ENCODE results near the gene SEC16A. TPM values are rescaled to one million over a fixed set of nuclear protein-coding genes. Genes with fewer than 3 reads are reported as not detected.

The SEC16A gene
- total and polyA plus RNA-seq, 4 donors: 21.7 to 96.1 (median 66.0) TPM

DNA sequence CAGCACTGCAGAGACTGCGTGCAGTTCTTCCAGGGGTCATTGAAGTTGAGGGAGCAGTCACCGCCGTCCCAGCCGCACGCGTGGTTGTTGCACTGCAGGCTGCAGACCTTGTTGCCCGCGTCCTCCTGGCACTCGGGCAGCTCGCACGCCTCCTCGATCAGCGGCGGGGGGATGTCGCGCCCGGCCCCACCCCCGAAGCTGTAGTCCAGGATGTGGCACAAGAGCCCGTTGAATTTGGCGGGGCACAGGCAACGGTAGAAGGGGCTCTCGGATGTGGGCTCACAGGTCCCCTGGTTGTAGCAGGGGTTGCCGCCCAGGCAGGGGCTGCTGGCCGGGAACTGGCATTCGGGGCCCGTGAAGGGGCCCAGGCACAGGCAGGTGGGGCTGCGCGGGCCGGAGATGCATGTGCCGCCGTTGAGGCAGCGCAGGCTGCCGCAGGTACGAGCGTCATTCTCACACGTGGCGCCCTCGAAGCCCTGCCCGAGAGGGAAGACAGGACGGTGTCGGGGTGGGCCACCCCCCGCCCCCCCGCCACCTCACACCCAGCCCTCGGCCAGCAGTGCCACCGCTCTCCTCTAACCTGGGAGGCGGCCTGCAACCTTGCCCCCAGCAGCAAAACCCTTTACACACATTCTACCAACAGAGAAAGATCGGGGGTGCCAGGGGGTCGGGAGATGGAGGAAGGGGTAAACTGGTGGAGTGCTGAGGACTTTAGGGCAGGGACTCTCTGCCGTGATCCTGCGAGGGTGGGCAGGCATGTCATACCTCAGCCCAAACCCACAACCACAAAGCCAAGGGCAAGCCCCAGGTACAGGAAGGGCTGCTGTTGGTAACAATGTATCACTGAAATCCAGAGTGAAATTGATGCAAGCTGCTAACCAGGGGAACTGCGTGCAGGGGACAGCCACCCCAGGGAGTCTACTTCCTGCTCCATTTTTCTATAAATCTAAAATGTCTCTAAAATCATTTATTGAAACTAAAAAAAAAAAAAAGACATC is 22.9 kb upstream of the SEC16A start:
- no peak for TF ChIP-seq HNF4G (IDR thresholded peaks at IDR 0.05)
- no peak for TF ChIP-seq EGR1 (IDR thresholded peaks at IDR 0.05; ENCODE audit: low read depth in 2 of 2)
- TF ChIP-seq, protein P1, sequence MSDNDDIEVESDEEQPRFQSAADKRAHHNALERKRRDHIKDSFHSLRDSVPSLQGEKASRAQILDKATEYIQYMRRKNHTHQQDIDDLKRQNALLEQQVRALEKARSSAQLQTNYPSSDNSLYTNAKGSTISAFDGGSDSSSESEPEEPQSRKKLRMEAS (IDR thresholded peaks at IDR 0.05): no peak
- TF ChIP-seq, protein P2, sequence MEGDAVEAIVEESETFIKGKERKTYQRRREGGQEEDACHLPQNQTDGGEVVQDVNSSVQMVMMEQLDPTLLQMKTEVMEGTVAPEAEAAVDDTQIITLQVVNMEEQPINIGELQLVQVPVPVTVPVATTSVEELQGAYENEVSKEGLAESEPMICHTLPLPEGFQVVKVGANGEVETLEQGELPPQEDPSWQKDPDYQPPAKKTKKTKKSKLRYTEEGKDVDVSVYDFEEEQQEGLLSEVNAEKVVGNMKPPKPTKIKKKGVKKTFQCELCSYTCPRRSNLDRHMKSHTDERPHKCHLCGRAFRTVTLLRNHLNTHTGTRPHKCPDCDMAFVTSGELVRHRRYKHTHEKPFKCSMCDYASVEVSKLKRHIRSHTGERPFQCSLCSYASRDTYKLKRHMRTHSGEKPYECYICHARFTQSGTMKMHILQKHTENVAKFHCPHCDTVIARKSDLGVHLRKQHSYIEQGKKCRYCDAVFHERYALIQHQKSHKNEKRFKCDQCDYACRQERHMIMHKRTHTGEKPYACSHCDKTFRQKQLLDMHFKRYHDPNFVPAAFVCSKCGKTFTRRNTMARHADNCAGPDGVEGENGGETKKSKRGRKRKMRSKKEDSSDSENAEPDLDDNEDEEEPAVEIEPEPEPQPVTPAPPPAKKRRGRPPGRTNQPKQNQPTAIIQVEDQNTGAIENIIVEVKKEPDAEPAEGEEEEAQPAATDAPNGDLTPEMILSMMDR (IDR thresholded peaks at IDR 0.05; ENCODE audit: low read depth, low read length, missing input control): no peak
- no peak for TF ChIP-seq NR2F2 (IDR thresholded peaks at IDR 0.05)
- Histone ChIP-seq H3K9ac (ENCODE audit: low read depth in 1 of 2, low read length in 2 of 2) (no peak overlapping the region), H3K9me3 (ENCODE audit: control insufficient read depth in 4 of 4, low read length in 3 of 4) (no peaks in the 10 kb centered on the region), H3K36me3 (ENCODE audit: control insufficient read depth in 4 of 4, insufficient read depth in 3 of 4, low read depth in 1 of 4, low read length in 3 of 4) (peaks cover 14 to 96% (median 53%) of the 10 kb centered on the region in 4 donors), H3K27ac (ENCODE audit: low read depth in 1 of 2, low read length in 2 of 2) (no peak overlapping the region), H3K27me3 (ENCODE audit: control insufficient read depth in 4 of 4, insufficient read depth in 4 of 4, low read length in 3 of 4) (no peaks in the 10 kb centered on the region), H3K4me3 (ENCODE audit: low read depth in 1 of 3, low read length in 3 of 3) (no peak overlapping the region), H3K4me1 (ENCODE audit: control insufficient read depth in 4 of 4, insufficient read depth in 4 of 4, low read length in 3 of 4) (no peaks in the 10 kb centered on the region)
- DNase-seq (ENCODE audit: low spot score): no peak
- 95% methylated on average over 51 of the region's 51 CpGs for WGBS

DNA sequence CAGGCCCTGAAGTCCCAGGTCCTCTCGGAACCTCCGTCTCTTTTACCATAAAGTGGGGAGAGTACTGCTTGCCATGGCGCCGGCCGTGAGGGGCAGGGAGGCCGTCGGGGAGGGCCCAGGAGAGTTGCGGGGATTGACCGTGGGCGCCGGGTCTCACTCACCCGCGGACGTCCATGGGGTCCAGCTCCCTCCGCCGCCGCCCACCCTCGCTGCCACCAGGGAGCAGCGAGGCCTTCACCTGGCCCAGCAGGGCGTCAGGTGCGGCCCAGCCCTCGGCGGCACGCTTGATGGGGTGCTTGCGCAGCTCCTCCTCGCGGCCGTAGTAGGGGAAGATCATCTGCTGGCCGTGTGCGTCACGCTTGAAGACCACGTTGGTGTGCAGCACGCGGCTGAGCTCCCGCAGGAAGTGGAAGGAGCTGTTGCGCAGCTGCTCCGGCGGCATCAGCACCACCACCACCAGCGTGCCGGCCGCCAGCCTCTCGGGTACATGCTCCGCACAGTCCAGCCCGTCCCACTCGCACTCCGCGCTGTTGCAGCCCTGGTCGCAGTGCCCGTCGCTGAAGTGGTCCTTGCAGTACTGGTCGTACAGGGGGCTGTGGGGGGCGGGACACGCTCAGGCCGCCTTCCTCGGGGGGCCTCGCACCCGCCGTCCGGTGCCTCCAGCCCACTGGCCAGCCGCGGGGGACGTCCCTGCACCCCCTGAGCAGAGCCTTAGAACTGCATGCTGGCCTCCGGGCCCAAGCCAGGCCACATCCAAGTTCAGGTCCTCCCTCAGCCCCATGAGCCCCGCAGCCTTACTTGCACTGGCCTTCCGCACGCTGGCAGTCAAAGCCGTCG is 21.9 kb upstream of the SEC16A start:
- TF ChIP-seq YY1 (IDR thresholded peaks at IDR 0.05) (no peak), JUND (IDR thresholded peaks at IDR 0.05) (no peak), GABPA (IDR thresholded peaks at IDR 0.05 in 1 of 2, conservative IDR thresholded peaks at IDR 0.05 in 1 of 2) (no peak)
- H3K27me3 ChIP-seq (ENCODE audit: control insufficient read depth in 4 of 4, insufficient read depth in 4 of 4, low read length in 3 of 4): no peaks in the 10 kb centered on the region
- H3K27ac ChIP-seq (ENCODE audit: low read depth in 1 of 2, low read length in 2 of 2): no peak overlapping the region
- WGBS: 95% methylated on average over 68 of the region's 68 CpGs
- H3K36me3 ChIP-seq (ENCODE audit: control insufficient read depth in 4 of 4, insufficient read depth in 3 of 4, low read depth in 1 of 4, low read length in 3 of 4): peaks cover 19 to 97% (median 54%) of the 10 kb centered on the region in 4 donors
- H3K4me1 ChIP-seq (ENCODE audit: control insufficient read depth in 4 of 4, insufficient read depth in 4 of 4, low read length in 3 of 4): no peaks in the 10 kb centered on the region
- H3K9me3 ChIP-seq (ENCODE audit: control insufficient read depth in 4 of 4, low read length in 3 of 4): no peaks in the 10 kb centered on the region
- no peak for DNase-seq (ENCODE audit: low spot score)
- no peak overlapping the region for H3K9ac ChIP-seq (ENCODE audit: low read depth in 1 of 2, low read length in 2 of 2)
- H3K4me3 ChIP-seq (ENCODE audit: low read depth in 1 of 3, low read length in 3 of 3): no peak overlapping the region

DNA sequence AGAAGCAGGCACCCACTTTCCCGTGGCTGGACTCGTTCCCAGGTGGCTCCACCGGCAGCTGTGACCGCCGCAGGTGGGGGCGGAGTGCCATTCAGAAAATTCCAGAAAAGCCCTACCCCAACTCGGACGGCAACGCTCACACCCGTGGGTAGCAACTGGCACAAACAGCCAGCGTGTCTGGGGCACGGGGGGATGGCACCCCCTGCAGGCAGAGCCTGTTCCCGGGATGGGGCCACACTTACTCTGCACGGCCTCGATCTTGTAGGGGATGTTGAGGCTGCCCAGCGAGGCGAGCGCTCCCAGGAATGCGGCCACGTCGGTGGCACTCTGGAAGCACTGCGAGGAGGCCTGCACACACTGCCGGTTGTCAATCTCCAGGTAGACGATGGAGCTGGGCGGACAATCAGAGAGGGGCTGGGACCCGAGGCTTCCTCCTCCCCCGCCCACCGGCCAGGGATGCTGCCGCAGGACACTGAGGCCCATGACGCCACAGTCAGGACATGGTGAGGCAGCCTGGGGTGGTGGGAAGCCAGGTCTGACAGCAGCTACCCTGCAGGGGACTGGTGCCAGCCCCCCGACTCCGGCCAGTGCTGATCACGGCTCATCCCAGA is 20.2 kb upstream of the SEC16A start:
- Histone ChIP-seq H3K4me1 (ENCODE audit: control insufficient read depth in 4 of 4, insufficient read depth in 4 of 4, low read length in 3 of 4) (no peaks in the 10 kb centered on the region), H3K9ac (ENCODE audit: low read depth in 1 of 2, low read length in 2 of 2) (no peak overlapping the region), H3K27me3 (ENCODE audit: control insufficient read depth in 4 of 4, insufficient read depth in 4 of 4, low read length in 3 of 4) (no peaks in the 10 kb centered on the region), H3K9me3 (ENCODE audit: control insufficient read depth in 4 of 4, low read length in 3 of 4) (no peaks in the 10 kb centered on the region), H3K27ac (ENCODE audit: low read depth in 1 of 2, low read length in 2 of 2) (no peak overlapping the region), H3K36me3 (ENCODE audit: control insufficient read depth in 4 of 4, insufficient read depth in 3 of 4, low read depth in 1 of 4, low read length in 3 of 4) (peaks cover 26 to 98% (median 57%) of the 10 kb centered on the region in 4 donors), H3K4me3 (ENCODE audit: low read depth in 1 of 3, low read length in 3 of 3) (no peak overlapping the region)
- 91% methylated on average over 33 of the region's 33 CpGs for WGBS
- no peak for DNase-seq (ENCODE audit: low spot score)
- TF ChIP-seq EGR1 (IDR thresholded peaks at IDR 0.05; ENCODE audit: low read depth in 2 of 2): no peak
- TF ChIP-seq, protein P3, sequence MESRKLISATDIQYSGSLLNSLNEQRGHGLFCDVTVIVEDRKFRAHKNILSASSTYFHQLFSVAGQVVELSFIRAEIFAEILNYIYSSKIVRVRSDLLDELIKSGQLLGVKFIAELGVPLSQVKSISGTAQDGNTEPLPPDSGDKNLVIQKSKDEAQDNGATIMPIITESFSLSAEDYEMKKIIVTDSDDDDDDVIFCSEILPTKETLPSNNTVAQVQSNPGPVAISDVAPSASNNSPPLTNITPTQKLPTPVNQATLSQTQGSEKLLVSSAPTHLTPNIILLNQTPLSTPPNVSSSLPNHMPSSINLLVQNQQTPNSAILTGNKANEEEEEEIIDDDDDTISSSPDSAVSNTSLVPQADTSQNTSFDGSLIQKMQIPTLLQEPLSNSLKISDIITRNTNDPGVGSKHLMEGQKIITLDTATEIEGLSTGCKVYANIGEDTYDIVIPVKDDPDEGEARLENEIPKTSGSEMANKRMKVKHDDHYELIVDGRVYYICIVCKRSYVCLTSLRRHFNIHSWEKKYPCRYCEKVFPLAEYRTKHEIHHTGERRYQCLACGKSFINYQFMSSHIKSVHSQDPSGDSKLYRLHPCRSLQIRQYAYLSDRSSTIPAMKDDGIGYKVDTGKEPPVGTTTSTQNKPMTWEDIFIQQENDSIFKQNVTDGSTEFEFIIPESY (IDR thresholded peaks at IDR 0.05): no peak
- TF ChIP-seq, protein P2 (IDR thresholded peaks at IDR 0.05; ENCODE audit: low read depth, low read length, missing input control): no peak
- no peak for TF ChIP-seq RXRA (IDR thresholded peaks at IDR 0.05)
- TF ChIP-seq, protein P1 (IDR thresholded peaks at IDR 0.05): no peak
- no peak for TF ChIP-seq JUND (IDR thresholded peaks at IDR 0.05)
- no peak for TF ChIP-seq HNF4G (IDR thresholded peaks at IDR 0.05)
- no peak for TF ChIP-seq SP1 (IDR thresholded peaks at IDR 0.05)

Measured in liver (tissue), 9 donors.